B cell (primary cell): ENCODE results near the gene CYLC1. TPM values are rescaled to one million over a fixed set of nuclear protein-coding genes. Genes with fewer than 3 reads are reported as not detected.

ENCODE experiments used
- ATAC-seq: fragments of 200-7000 bp; cut with Tn5 transposase; one replicate; pipeline ENCODE4 v1.10.0; 2021; ENCODE audit warnings: low read depth, mild to moderate bottlenecking, moderate number of reproducible peaks, moderate library complexity
- CTCF ChIA-PET: fragments of 350-600 bp; sonication (Branson Sonifier 250); formaldehyde crosslinking; loops from one replicate; lab custom pipeline; 2021; ENCODE audit warnings: antibody characterized with exemption, inconsistent platforms; lab: Charles Lee
- POLR2A ChIA-PET: fragments of 350-600 bp; sonication (Branson Sonifier 250); formaldehyde crosslinking; loops from one replicate; lab custom pipeline; 2021; ENCODE audit warnings: antibody characterized with exemption; lab: Charles Lee
- DNase-seq: peaks from one replicate; pipeline ENCODE4 v3.0.0; 2013
- H2AFZ ChIP-seq: 2 replicates; pipeline ENCODE4 v1.6.1; 2012; ENCODE audit warnings: mild to moderate bottlenecking, low read depth, low read length; ENCODE audit not compliant: insufficient read depth, poor library complexity, severe bottlenecking
- H3K27ac ChIP-seq, 2 donors: 1 replicate in 1 of 2; 2 replicates in 1 of 2; pipeline ENCODE4 v1.5.1; 2012 to 2013; ENCODE audit warnings: low read length in 2 of 2, mild to moderate bottlenecking in 2 of 2, moderate library complexity in 1 of 2
- H3K27me3 ChIP-seq, 4 experiments: fragments of 200-600 bp in 1 of 4; sonication (generic) in 1 of 4; replicated peaks in 1 of 4; 1 replicate in 2 of 4; 2 replicates in 2 of 4; pipeline versions ENCODE4 v1.6.1 to v1.7.0; 2013 to 2016; ENCODE audit warnings: low read length in 3 of 4, mild to moderate bottlenecking in 2 of 4, mixed read lengths in 1 of 4, moderate library complexity in 1 of 4; ENCODE audit not compliant: insufficient read depth in 4 of 4, control insufficient read depth in 3 of 4; ENCODE audit errors: control extremely low read depth in 1 of 4
- H3K36me3 ChIP-seq, 2 experiments: replicated peaks in 1 of 2; 1 replicate in 1 of 2; 2 replicates in 1 of 2; pipeline versions ENCODE4 v1.6.1 to v1.7.1; 2013; ENCODE audit warnings: low read length in 1 of 2; ENCODE audit not compliant: insufficient read depth in 2 of 2, control insufficient read depth in 1 of 2; ENCODE audit errors: control extremely low read depth in 1 of 2, extremely low read depth in 1 of 2
- H3K4me1 ChIP-seq, 2 donors: fragments of 200-600 bp in 1 of 2; sonication (generic) in 1 of 2; 1 replicate in 1 of 2; 2 replicates in 1 of 2; pipeline versions ENCODE4 v1.5.1 to v1.6.1; 2013 to 2017; ENCODE audit warnings: low read length in 2 of 2; ENCODE audit not compliant: control insufficient read depth in 2 of 2, insufficient read depth in 2 of 2
- H3K4me2 ChIP-seq: replicated peaks from 2 replicates; pipeline ENCODE3; 2012; ENCODE audit warnings: mild to moderate bottlenecking, low read depth, low read length; ENCODE audit not compliant: poor library complexity, severe bottlenecking
- H3K4me3 ChIP-seq, 5 experiments: fragments of 200-600 bp in 1 of 5; sonication (generic) in 1 of 5; 1 replicate in 3 of 5; 2 replicates in 2 of 5; pipeline versions ENCODE4 v1.5.1 to v1.7.0; 2011 to 2016; ENCODE audit warnings: low read length in 4 of 5, mild to moderate bottlenecking in 4 of 5, low read depth in 2 of 5, control low read depth in 1 of 5, moderate library complexity in 1 of 5; ENCODE audit not compliant: insufficient read depth in 1 of 5; ENCODE audit errors: control extremely low read depth in 1 of 5, extremely low read depth in 1 of 5
- H3K79me2 ChIP-seq: fragments of 200-600 bp; sonication (generic); one replicate; pipeline ENCODE4 v1.6.0; 2016; ENCODE audit warnings: low read length; ENCODE audit not compliant: control insufficient read depth, insufficient read depth
- H3K9ac ChIP-seq: fragments of 200-600 bp; sonication (generic); 2 replicates; pipeline ENCODE4 v1.6.1; 2017; ENCODE audit warnings: mild to moderate bottlenecking, low read length, moderate library complexity
- H3K9me3 ChIP-seq, 3 donors: one replicate each; pipeline versions ENCODE4 v1.6.1 to v1.7.1; 2013; ENCODE audit warnings: low read length in 2 of 3; ENCODE audit not compliant: control insufficient read depth in 2 of 3, insufficient read depth in 1 of 3; ENCODE audit errors: control extremely low read depth in 1 of 3
- H4K20me1 ChIP-seq: 2 replicates; pipeline ENCODE4 v1.6.0; 2012; ENCODE audit warnings: mild to moderate bottlenecking, low read length; ENCODE audit not compliant: insufficient read depth, control insufficient read depth, poor library complexity, severe bottlenecking
- H3K27ac Mint-ChIP-seq: one replicate; pipeline ENCODE4 v1.8.0; 2021; ENCODE audit warnings: mixed read lengths
- H3K27me3 Mint-ChIP-seq: one replicate; pipeline ENCODE4 v1.8.0; 2021; ENCODE audit warnings: mixed read lengths
- H3K4me1 Mint-ChIP-seq: one replicate; pipeline ENCODE4 v1.8.0; 2021; ENCODE audit warnings: mixed read lengths
- H3K4me3 Mint-ChIP-seq: one replicate; pipeline ENCODE4 v1.8.0; 2021; ENCODE audit warnings: mixed read lengths
- H3K9me3 Mint-ChIP-seq: one replicate; pipeline ENCODE4 v1.8.0; 2022; ENCODE audit warnings: mixed read lengths; ENCODE audit not compliant: insufficient read depth
- EZH2 ChIP-seq: IDR thresholded peaks from 2 replicates; pipeline ENCODE4 v1.6.1; 2012; ENCODE audit warnings: borderline replicate concordance, low read depth, mild to moderate bottlenecking, moderate library complexity, low read length; ENCODE audit not compliant: insufficient read depth, poor library complexity, severe bottlenecking
- WGBS: methylation state at CpG from one replicate; pipeline ENCODE4 v1.1.5; 2013; ENCODE audit warnings: missing lambda C conversion rate; ENCODE audit not compliant: insufficient coverage; 5-methylcytosine and 5-hydroxymethylcytosine counted together
- intact Hi-C: fragments of 100-400 bp; cut with micrococcal nuclease; formaldehyde crosslinking; loops from one replicate; pipeline ENCODE4 v1.10.0; 2022
- polyA plus RNA-seq: library from polyadenylated mRNA; depleted of rRNA; stranded (reverse); fragments of >200 nt; gene quantifications from 2 replicates; pipeline ENCODE4 v1.2.3, GENCODE V29; 2012
- total RNA-seq, 2 donors: library from RNA; stranded (reverse); fragments of 120-200 nt in 1 of 2; gene quantifications; 1 replicate in 1 of 2; 2 replicates in 1 of 2; pipeline versions ENCODE4 v1.2.3 to v1.2.4, GENCODE V29; 2013 to 2022
- TF ChIP-seq, protein P1 (sequence below): fragments of 200-600 bp; IDR thresholded peaks from one replicate; pipeline ENCODE4 v1.8.0; 2022; ENCODE audit warnings: antibody characterized with exemption, mild to moderate bottlenecking

CYLC1 gene
- total and polyA plus RNA-seq, 2 donors (not counting 1 experiment from before 2014, with no cell fraction given): not detected

DNA sequence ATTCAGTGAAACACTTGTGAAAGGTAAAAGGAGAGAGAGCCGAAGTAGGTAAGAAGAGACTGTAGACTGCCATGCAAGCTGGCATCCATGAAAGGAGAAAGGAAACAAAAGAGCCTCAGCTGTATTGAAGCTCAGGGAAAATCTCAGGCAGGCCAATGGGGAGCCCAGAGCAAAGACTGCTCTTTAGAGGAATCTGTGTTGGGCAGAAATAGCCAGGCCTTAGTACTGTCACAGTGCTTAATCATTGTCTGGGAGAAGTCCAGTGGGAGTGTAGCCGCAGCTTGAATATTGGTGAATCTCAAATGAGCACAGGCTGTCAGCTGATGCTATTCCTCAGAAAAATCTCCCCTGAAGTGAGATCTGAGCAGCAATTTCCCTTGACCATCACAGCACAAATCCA, 27.6 kb downstream of the CYLC1 start:
- WGBS: 67% methylated on average over 1 of the region's 2 CpGs
- POLR2A ChIA-PET: no interaction called here

DNA sequence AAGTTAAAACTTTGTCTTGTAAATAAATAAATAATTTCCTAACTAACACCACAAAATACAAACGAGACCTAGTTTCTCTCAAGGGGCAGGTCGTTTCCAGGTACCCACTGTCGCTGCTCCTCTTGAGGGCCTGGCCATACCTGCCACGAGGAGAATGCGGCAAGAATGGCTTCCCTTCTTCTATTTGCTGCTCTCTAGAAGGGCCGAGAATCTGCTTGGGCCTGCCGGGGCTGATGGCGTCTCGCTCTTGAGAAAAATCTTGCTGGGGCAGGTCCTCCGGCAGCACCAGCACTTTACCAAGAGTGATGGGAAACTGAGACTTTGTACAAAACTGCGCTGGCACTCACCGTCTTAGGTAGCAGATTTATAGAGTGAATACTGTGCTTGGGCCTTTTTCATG, 31.5 kb downstream of the CYLC1 start:
- H3K27ac ChIP-seq: no peak overlapping the region
- no peaks in the 10 kb centered on the region for H3K27me3 Mint-ChIP-seq
- no peaks in the 10 kb centered on the region for H4K20me1 ChIP-seq
- no peak for TF ChIP-seq EZH2
- TF ChIP-seq, protein P1, sequence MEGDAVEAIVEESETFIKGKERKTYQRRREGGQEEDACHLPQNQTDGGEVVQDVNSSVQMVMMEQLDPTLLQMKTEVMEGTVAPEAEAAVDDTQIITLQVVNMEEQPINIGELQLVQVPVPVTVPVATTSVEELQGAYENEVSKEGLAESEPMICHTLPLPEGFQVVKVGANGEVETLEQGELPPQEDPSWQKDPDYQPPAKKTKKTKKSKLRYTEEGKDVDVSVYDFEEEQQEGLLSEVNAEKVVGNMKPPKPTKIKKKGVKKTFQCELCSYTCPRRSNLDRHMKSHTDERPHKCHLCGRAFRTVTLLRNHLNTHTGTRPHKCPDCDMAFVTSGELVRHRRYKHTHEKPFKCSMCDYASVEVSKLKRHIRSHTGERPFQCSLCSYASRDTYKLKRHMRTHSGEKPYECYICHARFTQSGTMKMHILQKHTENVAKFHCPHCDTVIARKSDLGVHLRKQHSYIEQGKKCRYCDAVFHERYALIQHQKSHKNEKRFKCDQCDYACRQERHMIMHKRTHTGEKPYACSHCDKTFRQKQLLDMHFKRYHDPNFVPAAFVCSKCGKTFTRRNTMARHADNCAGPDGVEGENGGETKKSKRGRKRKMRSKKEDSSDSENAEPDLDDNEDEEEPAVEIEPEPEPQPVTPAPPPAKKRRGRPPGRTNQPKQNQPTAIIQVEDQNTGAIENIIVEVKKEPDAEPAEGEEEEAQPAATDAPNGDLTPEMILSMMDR: no peak
- WGBS: 91% methylated on average over 9 of the region's 12 CpGs
- no peaks in the 10 kb centered on the region for H3K9me3 ChIP-seq
- no peaks in the 10 kb centered on the region for H3K4me1 ChIP-seq
- no peaks in the 10 kb centered on the region for H3K4me1 Mint-ChIP-seq
- H3K9ac ChIP-seq: no peak overlapping the region
- H3K79me2 ChIP-seq: no peaks in the 10 kb centered on the region
- no peak overlapping the region for H2AFZ ChIP-seq
- no peak overlapping the region for H3K27ac Mint-ChIP-seq
- DNase-seq (no peak), ATAC-seq (no peak)
- no peak overlapping the region for H3K4me3 Mint-ChIP-seq
- ChIA-PET CTCF (no interaction called here), POLR2A (no interaction called here)
- intact Hi-C loops: no loop called here
- H3K27me3 ChIP-seq: no peaks in the 10 kb centered on the region
- H3K4me2 ChIP-seq: no peak overlapping the region
- no peak overlapping the region for H3K4me3 ChIP-seq
- peaks cover 3% of the 10 kb centered on the region for H3K9me3 Mint-ChIP-seq
- H3K36me3 ChIP-seq: no peaks in the 10 kb centered on the region

More for the DNA sequence above, 27.6 kb downstream of the CYLC1 start:
- no peaks in the 10 kb centered on the region for H3K4me1 ChIP-seq
- H3K79me2 ChIP-seq: no peaks in the 10 kb centered on the region
- H3K4me3 ChIP-seq: no peak overlapping the region
- no peaks in the 10 kb centered on the region for H3K36me3 ChIP-seq
- ATAC-seq (no peak), DNase-seq (no peak)
- no peak overlapping the region for H2AFZ ChIP-seq
- no peaks in the 10 kb centered on the region for H3K4me1 Mint-ChIP-seq
- CTCF ChIA-PET: no interaction called here
- no peak overlapping the region for H3K4me3 Mint-ChIP-seq
- no peaks in the 10 kb centered on the region for H4K20me1 ChIP-seq
- no peak overlapping the region for H3K9ac ChIP-seq
- intact Hi-C loops: no loop called here
- H3K27ac Mint-ChIP-seq: no peak overlapping the region
- H3K9me3 ChIP-seq: no peaks in the 10 kb centered on the region
- no peaks in the 10 kb centered on the region for H3K27me3 ChIP-seq
- no peaks in the 10 kb centered on the region for H3K27me3 Mint-ChIP-seq
- no peak overlapping the region for H3K27ac ChIP-seq
- H3K4me2 ChIP-seq: no peak overlapping the region
- no peak for TF ChIP-seq EZH2
- TF ChIP-seq, protein P1: no peak
- peaks cover 4% of the 10 kb centered on the region for H3K9me3 Mint-ChIP-seq
